Smooth muscle cell (in vitro differentiated cells): ENCODE results near the gene HAPSTR1. TPM values are rescaled to one million over a fixed set of nuclear protein-coding genes. Genes with fewer than 3 reads are reported as not detected.
A peak's percentile ranks its signal among the peaks of the same experiment; 100 is the strongest.

Source experiments
- DNase-seq: peaks from one replicate; lab custom pipeline; 2025; ENCODE audit not compliant: unreplicated experiment; lab: John Stamatoyannopoulos, UW
- H2AFZ ChIP-seq: fragments of 200-600 bp; sonication (generic); 2 replicates; pipeline ENCODE4 v1.6.0; 2016; ENCODE audit warnings: antibody characterized with exemption, low read depth, mild to moderate bottlenecking
- H3F3A ChIP-seq: fragments of 200-600 bp; sonication (generic); 2 replicates; pipeline ENCODE4 v1.6.0; 2017; ENCODE audit warnings: antibody characterized with exemption, low read depth
- H3K27ac ChIP-seq: fragments of 200-600 bp; sonication (generic); 2 replicates; pipeline ENCODE4 v1.5.1; 2016; ENCODE audit warnings: low read depth, mild to moderate bottlenecking
- H3K27me3 ChIP-seq: fragments of 200-600 bp; sonication (generic); 2 replicates; pipeline ENCODE4 v1.6.1; 2016; ENCODE audit warnings: low read depth, mild to moderate bottlenecking
- H3K36me3 ChIP-seq: fragments of 200-600 bp; sonication (generic); 2 replicates; pipeline ENCODE4 v1.5.1; 2016; ENCODE audit warnings: low read depth
- H3K4me1 ChIP-seq: fragments of 200-600 bp; sonication (generic); 2 replicates; pipeline ENCODE4 v1.5.1; 2016; ENCODE audit warnings: low read depth
- H3K4me2 ChIP-seq: fragments of 200-600 bp; sonication (generic); 2 replicates; pipeline ENCODE4 v1.6.0; 2016; ENCODE audit warnings: mild to moderate bottlenecking
- H3K4me3 ChIP-seq: fragments of 200-600 bp; sonication (generic); 2 replicates; pipeline ENCODE4 v1.5.1; 2016; ENCODE audit warnings: mild to moderate bottlenecking
- H3K79me2 ChIP-seq: fragments of 200-600 bp; sonication (generic); 2 replicates; pipeline ENCODE4 v1.6.0; 2016; ENCODE audit warnings: low read depth, mild to moderate bottlenecking
- H3K9ac ChIP-seq: fragments of 200-600 bp; sonication (generic); 2 replicates; pipeline ENCODE4 v1.6.0; 2016; ENCODE audit warnings: low read depth
- H3K9me3 ChIP-seq: fragments of 200-600 bp; sonication (generic); replicated peaks from 2 replicates; pipeline ENCODE4 v1.5.1; 2016; ENCODE audit warnings: low read depth
- H4K20me1 ChIP-seq: fragments of 200-600 bp; sonication (generic); 2 replicates; pipeline ENCODE4 v1.6.0; 2016; ENCODE audit warnings: low read depth
- WGBS: methylation state at CpG from one replicate; pipeline ENCODE4 v1.1.7; 2016; ENCODE audit warnings: low lambda C conversion rate; 5-methylcytosine and 5-hydroxymethylcytosine counted together
- polyA plus RNA-seq: library from polyadenylated mRNA; unstranded; fragments of >200 nt; fragmentation: Nextera tagmentation; extraction: Ambion mirVana; gene quantifications from 2 replicates; pipeline ENCODE4 v1.2.1, GENCODE V29; 2016
- total RNA-seq: library from RNA; depleted of rRNA; stranded (reverse); fragments of >200 nt; gene quantifications from 2 replicates; pipeline ENCODE4 v1.2.3, GENCODE V29; 2014
- TF ChIP-seq, protein P1 (sequence below): fragments of 200-600 bp; sonication (generic); IDR thresholded peaks from 2 replicates; pipeline ENCODE4 v1.5.1; 2017; ENCODE audit warnings: borderline replicate concordance, mild to moderate bottlenecking, antibody characterized with exemption; ENCODE audit not compliant: insufficient read depth, poor library complexity, severe bottlenecking

The HAPSTR1 gene
- total and polyA plus RNA-seq, 2 experiments from 2014 or later, result 26.7 to 77.5 TPM

DNA sequence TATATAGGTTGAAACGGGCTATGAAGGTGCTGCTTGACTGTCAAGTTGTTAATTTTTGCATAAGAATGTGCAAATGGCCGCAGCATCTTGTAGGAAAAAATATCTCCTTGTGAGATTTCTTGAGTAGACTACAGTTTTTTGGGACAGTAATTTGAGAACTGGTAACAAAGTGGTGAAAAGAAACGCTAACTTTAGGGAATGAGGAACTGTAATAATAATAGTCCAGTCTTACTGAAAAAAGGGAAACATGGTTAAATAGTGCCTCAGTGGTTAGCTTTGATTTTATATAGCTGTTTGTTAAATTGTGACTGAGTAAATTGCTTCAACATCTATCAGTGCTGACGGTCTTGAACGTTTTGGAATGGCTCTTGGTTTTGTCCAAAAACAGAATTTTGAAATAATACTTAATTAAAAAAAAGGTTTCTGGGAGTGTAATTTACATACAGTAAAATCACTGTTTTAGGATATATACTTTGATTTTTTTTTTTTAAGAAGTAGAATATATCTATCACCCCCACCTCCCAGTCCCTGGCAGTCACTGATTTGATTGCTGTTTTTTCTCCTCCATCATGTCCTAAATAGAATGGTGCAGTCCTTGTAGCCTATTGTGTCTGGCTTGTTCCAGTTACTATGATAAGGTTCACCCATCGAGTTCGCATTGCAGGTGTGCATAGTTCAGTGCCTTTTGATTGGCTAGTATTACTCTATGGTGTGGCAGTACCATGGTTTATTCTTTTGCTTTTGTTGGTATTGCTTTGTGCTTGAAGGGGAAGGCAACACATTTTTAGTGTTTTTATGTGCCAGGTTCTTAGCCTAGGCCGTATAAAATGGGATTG is 2.8 kb downstream of the HAPSTR1 start:
- H3K9ac ChIP-seq, result peak overlapping the region; percentile 96
- H3K36me3 ChIP-seq, result no peaks in the 10 kb centered on the region
- H3K4me1 ChIP-seq, result peaks cover 50% of the 10 kb centered on the region
- H4K20me1 ChIP-seq, result peaks cover 69% of the 10 kb centered on the region
- H3K79me2 ChIP-seq, result peaks cover 78% of the 10 kb centered on the region
- peak overlapping the region; percentile 95 for H3K4me2 ChIP-seq
- peak overlapping the region; percentile 90 for H3K27ac ChIP-seq
- peak overlapping the region; percentile 98 for H3K4me3 ChIP-seq
- WGBS, result 35% methylated on average over 8 of the region's 8 CpGs
- H3F3A ChIP-seq, result peaks cover 16% of the 10 kb centered on the region
- no peaks in the 10 kb centered on the region for H3K9me3 ChIP-seq
- TF ChIP-seq, protein P1, sequence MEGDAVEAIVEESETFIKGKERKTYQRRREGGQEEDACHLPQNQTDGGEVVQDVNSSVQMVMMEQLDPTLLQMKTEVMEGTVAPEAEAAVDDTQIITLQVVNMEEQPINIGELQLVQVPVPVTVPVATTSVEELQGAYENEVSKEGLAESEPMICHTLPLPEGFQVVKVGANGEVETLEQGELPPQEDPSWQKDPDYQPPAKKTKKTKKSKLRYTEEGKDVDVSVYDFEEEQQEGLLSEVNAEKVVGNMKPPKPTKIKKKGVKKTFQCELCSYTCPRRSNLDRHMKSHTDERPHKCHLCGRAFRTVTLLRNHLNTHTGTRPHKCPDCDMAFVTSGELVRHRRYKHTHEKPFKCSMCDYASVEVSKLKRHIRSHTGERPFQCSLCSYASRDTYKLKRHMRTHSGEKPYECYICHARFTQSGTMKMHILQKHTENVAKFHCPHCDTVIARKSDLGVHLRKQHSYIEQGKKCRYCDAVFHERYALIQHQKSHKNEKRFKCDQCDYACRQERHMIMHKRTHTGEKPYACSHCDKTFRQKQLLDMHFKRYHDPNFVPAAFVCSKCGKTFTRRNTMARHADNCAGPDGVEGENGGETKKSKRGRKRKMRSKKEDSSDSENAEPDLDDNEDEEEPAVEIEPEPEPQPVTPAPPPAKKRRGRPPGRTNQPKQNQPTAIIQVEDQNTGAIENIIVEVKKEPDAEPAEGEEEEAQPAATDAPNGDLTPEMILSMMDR, result no peak
- no peak for DNase-seq
- no peak overlapping the region for H2AFZ ChIP-seq
- no peaks in the 10 kb centered on the region for H3K27me3 ChIP-seq

DNA sequence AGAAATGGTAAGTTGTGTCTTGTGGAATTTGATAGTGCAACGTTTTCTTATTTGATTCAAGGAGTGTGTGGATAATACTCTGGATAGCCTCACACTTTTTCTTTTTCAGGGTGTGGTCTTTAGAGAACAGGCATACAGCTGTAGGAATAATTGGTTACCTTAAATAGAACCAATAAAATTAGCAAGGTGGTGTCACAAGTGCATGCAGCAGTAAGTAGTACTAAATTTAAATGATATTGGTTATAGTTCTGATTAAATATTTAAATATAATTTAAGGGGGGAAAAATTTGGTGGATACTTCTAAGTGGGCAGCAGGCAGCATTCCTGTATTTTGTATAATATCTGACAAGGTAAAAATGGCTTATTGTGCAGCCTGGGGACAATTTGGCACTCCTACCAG is 3.7 kb downstream of the HAPSTR1 start:
- H3K9ac ChIP-seq, result peak overlapping the region; percentile 96
- H3K4me3 ChIP-seq, result peak overlapping the region; percentile 98
- H3K36me3 ChIP-seq, result no peaks in the 10 kb centered on the region
- 66% methylated on average over 1 of the region's 1 CpG for WGBS
- TF ChIP-seq, protein P1, result no peak
- no peak for DNase-seq
- no peaks in the 10 kb centered on the region for H3K9me3 ChIP-seq
- peaks cover 79% of the 10 kb centered on the region for H4K20me1 ChIP-seq
- peak overlapping the region; percentile 95 for H3K4me2 ChIP-seq
- H3K27ac ChIP-seq, result peak overlapping the region; percentile 90
- H2AFZ ChIP-seq, result no peak overlapping the region
- H3K27me3 ChIP-seq, result no peaks in the 10 kb centered on the region
- peaks cover 87% of the 10 kb centered on the region for H3K79me2 ChIP-seq
- peaks cover 21% of the 10 kb centered on the region for H3F3A ChIP-seq
- peaks cover 58% of the 10 kb centered on the region for H3K4me1 ChIP-seq

DNA sequence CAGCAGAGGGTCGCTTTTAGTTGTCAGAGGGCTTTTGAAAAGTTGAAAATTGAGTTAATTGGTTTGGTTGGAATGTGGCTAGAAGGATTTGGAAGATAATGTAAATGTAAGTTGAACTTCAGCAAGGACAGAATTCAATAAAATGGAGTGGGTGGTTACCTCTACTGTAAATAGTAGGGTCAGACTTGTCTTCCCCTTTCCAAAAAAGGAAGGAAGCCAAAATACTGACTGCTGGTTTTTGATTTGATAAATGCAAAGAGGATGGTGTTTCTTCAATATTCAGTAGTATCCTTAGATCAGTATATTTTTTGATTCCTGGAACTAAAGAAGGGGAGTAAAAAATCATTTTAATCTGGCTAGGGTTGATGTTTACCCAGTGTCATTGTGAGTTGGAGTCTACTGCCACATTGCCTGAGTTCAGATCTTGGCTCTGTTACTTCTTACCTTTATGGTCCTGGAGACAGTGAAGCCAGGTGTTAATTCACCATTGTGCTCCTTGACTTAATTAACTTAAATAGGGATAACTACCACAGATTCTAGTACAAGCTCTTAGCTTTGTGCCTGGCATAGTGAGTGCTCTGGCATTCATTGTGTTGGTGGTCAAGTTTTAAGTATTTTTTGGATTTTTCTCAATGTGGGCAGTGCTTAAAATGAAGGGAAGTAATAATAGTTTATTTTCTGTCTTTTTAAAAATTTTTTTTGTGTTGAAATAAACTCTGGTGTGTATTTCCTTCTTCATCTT is 4.4 kb downstream of the HAPSTR1 start:
- no peak overlapping the region for H2AFZ ChIP-seq
- peaks cover 85% of the 10 kb centered on the region for H4K20me1 ChIP-seq
- H3K27me3 ChIP-seq, result no peaks in the 10 kb centered on the region
- TF ChIP-seq, protein P1, result no peak
- H3K9ac ChIP-seq, result peak overlapping the region; percentile 9
- H3K27ac ChIP-seq, result peak overlapping the region; percentile 50
- 48% methylated on average over 1 of the region's 1 CpG for WGBS
- peaks cover 94% of the 10 kb centered on the region for H3K79me2 ChIP-seq
- peak overlapping the region; percentile 98 for H3K4me3 ChIP-seq
- H3K36me3 ChIP-seq, result no peaks in the 10 kb centered on the region
- peaks cover 22% of the 10 kb centered on the region for H3F3A ChIP-seq
- no peaks in the 10 kb centered on the region for H3K9me3 ChIP-seq
- H3K4me2 ChIP-seq, result peak overlapping the region; percentile 95
- no peak for DNase-seq
- H3K4me1 ChIP-seq, result peaks cover 58% of the 10 kb centered on the region
